Urinary bladder (tissue), 4 donors: ENCODE results near the gene MAP2K3. TPM values are rescaled to one million over a fixed set of nuclear protein-coding genes. Genes with fewer than 3 reads are reported as not detected.

ENCODE experiments used
- DNase-seq: peaks from one replicate; pipeline ENCODE4 v3.0.0-alpha.2; 2015; ENCODE audit errors: extremely low spot score
- H3K27ac ChIP-seq: one replicate; pipeline ENCODE4 v1.5.1; 2013; ENCODE audit warnings: low read depth, mild to moderate bottlenecking, moderate library complexity
- H3K36me3 ChIP-seq: one replicate; pipeline ENCODE4 v1.6.1; 2013; ENCODE audit warnings: mild to moderate bottlenecking, moderate library complexity; ENCODE audit not compliant: insufficient read depth
- H3K4me1 ChIP-seq: one replicate; pipeline ENCODE4 v1.6.1; 2013; ENCODE audit warnings: mild to moderate bottlenecking, moderate library complexity; ENCODE audit not compliant: insufficient read depth
- H3K4me3 ChIP-seq: one replicate; pipeline ENCODE4 v1.5.1; 2013; ENCODE audit warnings: low read depth, low read length
- WGBS: extraction: QIAGEN DNeasy Blood & Tissue Kit; methylation state at CpG from one replicate; pipeline ENCODE4 v1.1.7; 2013; 5-methylcytosine and 5-hydroxymethylcytosine counted together
- polyA plus RNA-seq: library from polyadenylated mRNA; stranded (reverse); fragments of 200-250 nt; gene quantifications from one replicate; pipeline ENCODE4 v1.2.3, GENCODE V29; 2013
- total RNA-seq: library from RNA; depleted of rRNA; stranded (reverse); fragments of >200 nt; gene quantifications from one replicate; pipeline ENCODE4 v1.2.3, GENCODE V29; 2014
- donor health status: healthy with polysubstance abuse.
- donor health status: healthy.

MAP2K3 gene
- total RNA-seq (8.3 TPM), polyA plus RNA-seq (33.5 TPM)

DNA sequence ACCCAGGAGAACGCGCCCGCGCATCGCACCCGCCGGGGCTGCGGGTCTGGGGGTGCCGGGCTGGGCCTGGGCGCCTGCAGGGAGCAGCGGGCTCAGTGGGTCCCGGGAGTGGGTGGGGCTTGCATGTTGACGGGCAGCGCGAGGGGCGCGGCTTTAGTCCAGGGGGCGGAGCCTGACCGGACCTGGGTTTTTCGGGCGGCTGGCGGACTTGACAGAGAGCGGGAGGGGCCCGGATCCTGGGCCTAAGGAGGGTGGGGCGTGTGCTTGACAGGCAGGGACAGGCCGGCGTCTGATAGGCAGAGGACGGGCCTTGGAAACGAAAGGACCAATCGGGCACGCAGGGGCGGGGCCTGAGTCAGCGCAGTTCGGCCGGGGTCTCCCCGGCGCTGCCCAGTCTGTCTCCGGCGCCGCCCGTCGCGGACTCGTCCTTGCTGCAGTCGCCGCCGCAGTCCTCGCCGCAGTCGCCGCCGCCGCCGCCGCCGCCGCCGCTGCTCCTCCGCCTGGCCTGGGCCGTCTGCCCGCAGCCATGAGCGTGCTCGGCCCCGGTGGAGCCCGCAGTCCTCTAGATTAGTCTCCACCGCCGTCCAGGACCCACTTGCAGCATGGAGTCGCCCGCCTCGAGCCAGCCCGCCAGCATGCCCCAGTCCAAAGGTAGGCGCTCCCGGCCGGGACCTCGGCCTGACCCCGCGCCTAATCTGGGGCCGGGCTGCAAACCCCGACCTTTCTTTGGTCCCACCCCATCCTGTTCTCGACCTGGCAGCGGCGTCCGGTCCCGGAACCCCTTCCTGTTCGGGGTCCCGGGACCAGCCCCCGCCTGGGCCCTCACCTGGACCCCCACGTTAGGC, at the start of gene MAP2K3:
Gene MAP2K3, plus strand, starts transcription at position 393 of the 845 bp plus-strand sequence. Its CDS starts 210 bp downstream, at position 603.
- H3K36me3 ChIP-seq, result no peaks in the 10 kb centered on the region
- peak within 1 kb of the TSS; percentile 78 for H3K4me3 ChIP-seq
- DNase-seq, result peak; percentile 98
- H3K4me1 ChIP-seq, result no peaks in the 10 kb centered on the region
- WGBS, result under 1% methylated on average over 88 of the region's 88 CpGs
- peak within 1 kb of the TSS; percentile 77 for H3K27ac ChIP-seq

DNA sequence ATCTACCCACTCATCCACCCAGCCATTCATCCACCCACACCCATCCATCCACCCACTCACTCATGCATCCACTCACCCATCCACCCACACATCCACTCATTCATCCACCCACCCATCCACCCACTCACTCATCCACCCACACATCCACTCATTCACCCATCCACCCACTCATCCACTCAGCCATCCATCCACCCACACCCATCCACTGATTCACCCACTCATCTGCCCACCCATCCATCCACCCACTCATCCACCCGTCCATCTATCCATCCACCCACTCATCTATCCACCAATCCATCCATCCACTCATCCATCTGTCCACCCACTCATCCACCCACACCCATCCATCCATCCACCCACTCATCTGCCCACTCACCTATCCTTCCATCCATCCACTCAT, 48.6 kb upstream of the MAP2K3 start:
- no peak overlapping the region for H3K4me3 ChIP-seq
- H3K27ac ChIP-seq, result no peak overlapping the region
- 91% methylated on average over 1 of the region's 1 CpG for WGBS
- no peaks in the 10 kb centered on the region for H3K36me3 ChIP-seq
- no peak for DNase-seq
- no peaks in the 10 kb centered on the region for H3K4me1 ChIP-seq

DNA sequence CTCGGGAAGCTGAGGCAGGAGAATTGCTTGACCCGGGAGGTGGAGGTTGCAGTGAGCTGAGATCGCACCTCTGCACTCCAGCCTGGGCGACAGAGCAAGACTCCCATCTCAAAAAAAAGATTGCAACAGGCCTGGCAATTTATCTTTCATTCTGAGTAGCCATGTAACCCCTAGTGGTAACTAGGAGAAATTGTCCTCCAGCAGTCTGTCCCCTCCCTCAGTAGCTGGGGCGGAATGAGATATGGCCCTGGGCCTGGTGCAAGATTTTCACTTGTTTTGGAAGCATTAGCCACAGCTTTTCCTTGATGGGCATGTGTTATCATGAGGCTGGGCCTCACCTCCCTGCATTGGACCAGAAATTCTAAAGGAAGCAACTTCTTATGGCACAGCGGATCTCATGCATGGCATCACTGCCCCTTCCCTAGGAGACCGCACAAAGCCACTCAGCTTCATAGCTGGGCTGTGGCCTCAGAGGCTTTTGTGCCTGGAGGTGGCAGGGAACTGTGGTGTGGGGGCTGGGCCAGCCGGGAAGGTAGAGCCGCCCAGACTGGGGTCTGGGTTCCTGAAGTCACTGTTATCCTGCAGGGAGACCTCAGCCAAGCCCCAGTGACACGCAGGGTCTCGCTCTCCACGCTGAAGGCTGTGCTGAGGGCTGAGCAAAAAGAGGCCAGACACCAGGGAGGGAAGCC, 44.7 kb upstream of the MAP2K3 start:
- Histone ChIP-seq H3K4me3 (no peak overlapping the region), H3K4me1 (no peaks in the 10 kb centered on the region), H3K36me3 (no peaks in the 10 kb centered on the region), H3K27ac (no peak overlapping the region)
- WGBS, result 74% methylated on average over 12 of the region's 12 CpGs
- no peak for DNase-seq

DNA sequence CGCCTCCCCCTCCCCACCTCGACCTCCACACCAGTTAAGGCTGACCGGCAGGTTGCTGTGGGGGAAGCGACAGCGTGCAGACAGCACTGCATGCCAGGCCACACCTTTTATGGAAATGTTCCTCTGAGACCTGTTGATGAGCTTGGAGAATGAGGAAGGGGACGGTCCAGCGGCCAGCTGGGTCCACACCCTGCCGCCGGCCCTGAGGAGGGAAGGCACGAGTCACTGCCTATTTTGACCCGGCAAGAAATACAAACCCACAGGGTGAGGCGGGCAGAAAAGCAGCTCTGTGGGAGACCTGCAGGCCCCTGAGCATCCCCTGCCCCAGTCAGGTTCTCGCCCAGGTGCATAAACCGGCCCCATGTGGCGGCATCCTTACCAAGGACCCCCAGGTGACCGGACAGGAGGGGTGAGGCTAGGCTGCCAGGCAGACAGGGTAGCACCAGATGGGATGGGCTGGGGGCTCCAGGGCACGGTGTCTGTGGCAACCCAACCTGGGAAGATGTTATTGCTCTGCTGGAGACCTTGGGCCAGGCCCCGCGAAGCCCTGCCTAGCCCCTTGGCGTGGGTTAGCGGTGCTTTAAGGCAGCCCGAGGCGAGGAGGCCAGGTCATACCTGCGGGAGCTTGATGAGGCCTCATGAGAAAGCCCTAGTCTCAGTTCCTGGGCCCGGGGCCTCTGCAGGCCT, 44.0 kb upstream of the MAP2K3 start:
- no peak overlapping the region for H3K27ac ChIP-seq
- no peak overlapping the region for H3K4me3 ChIP-seq
- H3K4me1 ChIP-seq, result no peaks in the 10 kb centered on the region
- H3K36me3 ChIP-seq, result no peaks in the 10 kb centered on the region
- WGBS, result 74% methylated on average over 25 of the region's 25 CpGs
- no peak for DNase-seq

DNA sequence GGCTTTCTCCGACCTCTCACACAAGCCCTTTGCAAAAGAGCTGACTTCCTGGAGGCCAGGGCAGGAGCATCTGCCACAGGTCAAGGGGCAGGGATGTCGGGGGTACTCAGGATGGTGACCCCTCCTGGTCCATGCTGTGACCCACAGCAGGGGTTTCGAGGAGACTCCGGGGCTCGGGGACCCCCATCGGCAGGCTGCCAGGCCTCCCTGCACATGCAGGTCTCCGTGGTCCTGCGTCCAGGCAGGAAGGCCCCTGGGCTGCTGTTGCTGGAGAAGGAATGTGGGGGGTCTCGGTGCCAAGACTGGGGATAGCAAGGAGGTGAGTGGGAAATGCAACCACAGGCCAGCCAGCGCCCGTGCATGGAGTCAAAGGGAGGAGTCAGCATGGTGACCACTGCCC, 42.9 kb upstream of the MAP2K3 start:
- no peak for DNase-seq
- no peak overlapping the region for H3K4me3 ChIP-seq
- H3K36me3 ChIP-seq, result no peaks in the 10 kb centered on the region
- no peak overlapping the region for H3K27ac ChIP-seq
- H3K4me1 ChIP-seq, result no peaks in the 10 kb centered on the region
- 84% methylated on average over 11 of the region's 11 CpGs for WGBS

DNA sequence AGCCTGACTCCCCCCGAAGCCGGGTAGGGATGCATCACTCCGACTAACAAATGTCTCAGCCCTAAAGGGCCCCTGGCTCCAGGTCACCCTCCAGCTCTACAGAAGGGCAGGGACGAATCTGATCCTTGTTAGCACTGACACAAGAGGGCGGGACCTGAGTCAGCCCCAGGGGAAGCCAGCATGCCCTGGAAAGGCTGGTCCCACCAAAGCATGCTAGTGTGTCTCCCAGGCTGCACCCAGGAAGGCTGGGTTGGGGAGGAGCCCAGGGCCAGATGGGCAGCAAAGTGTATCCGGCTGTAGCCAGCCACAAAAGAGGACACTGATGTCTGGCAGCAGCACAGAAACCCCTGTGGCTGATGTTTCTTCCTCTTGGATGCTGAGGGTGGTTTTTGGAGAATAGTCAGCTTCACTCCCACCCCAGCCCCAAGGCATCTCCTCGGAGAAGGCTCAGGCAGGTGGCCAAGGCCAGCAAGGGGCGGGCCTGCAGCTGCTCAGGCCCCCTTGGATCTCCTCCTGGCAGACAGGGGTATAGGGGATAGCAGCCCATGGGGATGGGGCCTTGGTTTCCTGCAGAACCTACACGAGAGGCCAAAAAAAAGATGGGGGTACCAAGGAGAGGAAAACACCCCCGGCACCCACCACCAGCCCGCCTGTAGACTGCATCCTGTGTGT, 42.3 kb upstream of the MAP2K3 start:
- no peak overlapping the region for H3K27ac ChIP-seq

DNA sequence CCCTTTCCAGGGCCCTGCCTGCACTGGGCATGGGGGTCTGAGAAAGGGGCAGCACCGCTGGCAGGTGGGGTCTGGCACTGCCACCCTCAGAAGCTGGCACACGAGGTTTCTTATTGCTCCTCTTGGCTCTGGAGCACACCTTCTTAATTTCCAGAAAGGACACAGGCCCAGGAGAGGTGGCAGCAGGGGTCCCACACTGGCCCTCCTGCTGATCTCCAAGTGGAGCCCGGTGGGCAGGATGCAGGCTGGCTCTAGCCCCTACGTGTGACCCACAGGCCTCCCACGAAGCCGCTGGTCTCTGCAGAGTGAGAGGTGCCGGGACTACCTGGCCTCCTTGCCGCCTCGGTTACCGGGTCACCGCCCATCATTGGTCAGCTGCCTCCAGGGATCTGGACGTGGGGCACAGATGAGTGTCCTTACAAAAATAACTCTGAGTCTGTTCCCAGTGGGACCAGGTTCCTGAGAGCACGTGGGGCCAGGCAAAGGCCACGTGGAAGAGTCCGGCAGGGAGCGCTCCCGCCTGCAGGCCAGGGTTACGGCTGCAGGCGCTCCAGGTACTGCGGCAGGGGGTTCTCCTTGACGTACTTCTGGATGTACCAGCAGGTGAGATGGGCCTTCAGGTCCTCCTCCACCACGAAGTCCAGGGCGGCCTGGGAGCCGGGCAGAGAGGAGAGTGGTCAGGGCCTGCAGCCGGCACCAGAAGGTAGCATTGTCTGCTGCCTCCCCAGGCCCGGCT, 41.6 kb upstream of the MAP2K3 start:
- WGBS, result 87% methylated on average over 26 of the region's 26 CpGs
- no peak overlapping the region for H3K27ac ChIP-seq
- H3K4me3 ChIP-seq, result no peak overlapping the region

More for the DNA sequence above, 42.3 kb upstream of the MAP2K3 start:
- no peaks in the 10 kb centered on the region for H3K4me1 ChIP-seq
- 63% methylated on average over 11 of the region's 11 CpGs for WGBS
- H3K36me3 ChIP-seq, result no peaks in the 10 kb centered on the region
- no peak overlapping the region for H3K4me3 ChIP-seq
- DNase-seq, result no peak

DNA sequence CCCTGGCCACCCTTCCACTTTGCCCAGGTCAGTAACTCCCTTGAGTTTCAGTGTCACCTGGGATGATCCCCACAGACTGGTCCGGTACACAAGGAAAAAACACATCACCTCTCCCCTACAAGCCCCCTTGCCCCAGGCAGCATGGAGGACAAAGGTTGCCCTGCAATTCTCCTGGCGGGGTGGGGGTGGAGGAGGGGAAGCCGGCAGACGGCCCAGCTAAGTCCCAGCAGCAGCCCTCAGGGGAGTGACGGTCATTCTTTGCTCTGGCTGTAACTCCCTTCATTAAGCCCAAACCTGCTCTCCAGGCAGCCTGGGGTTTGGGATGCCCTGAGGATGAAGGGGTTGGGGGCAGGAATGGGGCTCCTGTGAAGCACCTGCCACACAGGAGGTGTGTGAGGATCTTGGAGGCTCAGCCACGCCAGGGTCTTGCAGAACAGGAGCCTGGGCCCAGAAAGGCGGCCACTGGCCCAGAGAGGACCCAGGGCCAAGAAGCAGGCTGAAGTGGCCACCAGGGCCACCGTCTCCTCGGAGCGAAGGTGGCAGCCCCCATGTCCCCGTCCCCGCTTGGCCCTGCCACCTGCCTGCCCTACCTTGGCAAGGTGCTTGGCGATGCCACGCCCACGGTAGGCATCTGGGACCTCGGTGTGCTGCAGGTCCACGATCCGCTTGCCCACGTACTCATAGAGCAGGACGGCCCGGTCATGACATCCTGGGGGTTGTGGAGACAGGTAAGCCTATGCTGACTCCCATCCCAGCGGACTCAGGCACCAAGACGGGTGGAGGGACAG, 40.8 kb upstream of the MAP2K3 start:
- 83% methylated on average over 23 of the region's 23 CpGs for WGBS
- Histone ChIP-seq H3K36me3 (no peaks in the 10 kb centered on the region), H3K4me1 (no peaks in the 10 kb centered on the region), H3K27ac (no peak overlapping the region), H3K4me3 (no peak overlapping the region)
- no peak for DNase-seq

More for the DNA sequence above, 41.6 kb upstream of the MAP2K3 start:
- no peak for DNase-seq
- no peaks in the 10 kb centered on the region for H3K36me3 ChIP-seq
- H3K4me1 ChIP-seq, result no peaks in the 10 kb centered on the region

DNA sequence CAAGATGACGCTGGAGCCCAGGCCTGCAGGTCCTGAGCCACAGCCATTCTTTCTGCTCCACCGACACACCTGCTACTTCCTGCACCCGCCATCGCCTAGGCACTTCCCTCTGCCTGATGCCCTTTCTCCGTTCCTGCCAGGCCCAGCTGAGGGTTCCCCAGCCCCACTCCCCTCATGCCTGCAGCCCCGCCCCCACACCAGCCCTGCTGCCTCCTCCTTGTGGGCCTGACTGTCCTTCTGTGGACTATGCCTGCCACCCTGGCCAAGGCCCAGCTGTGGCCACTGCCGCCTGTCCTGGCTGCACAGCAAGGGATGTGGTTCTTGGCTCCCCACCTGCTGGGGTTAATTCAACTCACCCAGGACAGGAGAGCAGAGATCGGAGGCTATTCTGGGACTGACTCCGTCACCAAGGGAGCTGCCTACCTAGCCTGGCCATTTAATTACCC, 38.8 kb upstream of the MAP2K3 start:
- no peak for DNase-seq
- WGBS, result 74% methylated on average over 9 of the region's 9 CpGs
- H3K4me3 ChIP-seq, result no peak overlapping the region
- no peaks in the 10 kb centered on the region for H3K4me1 ChIP-seq
- no peaks in the 10 kb centered on the region for H3K36me3 ChIP-seq
- no peak overlapping the region for H3K27ac ChIP-seq

DNA sequence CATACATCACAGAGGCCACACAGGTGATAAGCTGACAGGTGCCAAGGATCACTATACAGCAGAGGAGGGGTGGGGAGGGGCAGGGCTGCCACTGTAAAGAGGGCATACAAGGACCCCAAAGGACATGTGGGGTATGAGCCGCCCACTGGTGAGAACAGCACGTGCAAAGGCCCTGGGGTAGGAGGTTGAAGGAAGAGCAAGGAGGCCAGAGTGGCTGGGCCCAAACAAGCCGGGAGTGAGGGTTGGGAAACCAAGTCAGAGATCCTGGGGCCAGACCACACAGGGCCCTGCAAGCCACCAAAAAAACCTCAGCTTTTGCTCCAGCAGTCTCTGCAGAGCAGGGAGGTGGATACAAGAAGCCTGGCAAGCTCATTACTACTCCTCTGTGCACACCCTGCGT, 37.8 kb upstream of the MAP2K3 start:
- Histone ChIP-seq H3K36me3 (no peaks in the 10 kb centered on the region), H3K27ac (no peak overlapping the region), H3K4me3 (no peak overlapping the region), H3K4me1 (no peaks in the 10 kb centered on the region)
- 97% methylated on average over 4 of the region's 4 CpGs for WGBS
- DNase-seq, result no peak

DNA sequence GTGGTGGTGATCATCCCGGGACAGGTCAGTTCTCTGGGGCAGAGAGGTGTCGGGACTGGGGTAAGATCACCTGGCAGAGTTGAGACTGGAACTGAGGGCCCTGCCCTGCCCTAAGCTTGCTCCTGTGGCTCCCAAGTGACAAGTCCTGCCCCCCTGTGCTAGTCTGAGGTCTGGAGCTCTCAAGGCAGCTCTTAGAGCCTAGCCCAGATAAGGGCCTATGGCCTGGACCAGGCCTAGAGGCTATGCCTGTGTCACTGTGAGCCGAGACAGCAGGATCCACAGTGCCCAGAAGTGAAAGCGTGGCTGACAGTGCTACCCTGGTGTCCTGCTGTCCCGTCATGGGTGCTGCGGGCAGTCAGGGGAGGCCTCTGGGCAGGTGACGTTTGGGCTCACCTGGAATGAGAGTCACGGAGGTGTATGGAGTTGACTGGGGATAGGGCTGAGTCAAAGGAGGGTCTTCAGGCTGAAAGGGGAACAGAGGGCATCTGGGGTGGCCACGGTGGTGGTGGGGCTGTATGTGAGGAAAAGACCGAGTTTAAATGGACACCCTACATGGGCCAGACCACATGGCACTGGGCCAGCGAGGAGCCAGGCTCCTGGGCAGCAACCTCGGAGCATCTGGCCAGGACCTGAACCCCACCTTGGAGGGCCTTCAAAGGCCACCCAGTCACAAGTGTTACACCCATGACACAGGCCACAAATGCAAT, 36.8 kb upstream of the MAP2K3 start:
- whole genome bisulfite sequencing, result 82% methylated on average over 12 of the region's 12 CpGs
- DNase-seq, result no peak
- Histone ChIP-seq H3K27ac (no peak overlapping the region), H3K36me3 (no peaks in the 10 kb centered on the region), H3K4me1 (no peaks in the 10 kb centered on the region), H3K4me3 (no peak overlapping the region)

DNA sequence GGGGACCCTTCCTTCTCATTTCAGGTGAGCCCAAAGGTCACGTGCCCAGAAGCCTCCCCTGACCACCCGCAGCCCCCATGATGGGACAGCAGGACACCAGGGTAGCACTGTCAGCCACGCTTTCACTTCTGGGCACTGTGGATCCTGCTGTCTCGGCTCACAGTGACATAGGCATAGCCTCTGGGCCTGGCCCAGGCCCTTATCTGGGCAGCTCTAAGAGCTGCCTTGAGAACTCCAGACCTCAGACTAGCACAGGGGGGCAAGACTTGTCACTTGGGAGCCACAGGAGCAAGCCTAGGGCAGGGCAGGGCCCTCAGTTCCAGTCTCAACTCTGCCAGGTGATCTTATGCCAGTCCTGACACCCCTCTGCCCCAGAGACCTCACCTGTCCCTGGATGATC, 36.0 kb upstream of the MAP2K3 start:
- Histone ChIP-seq H3K27ac (no peak overlapping the region), H3K4me3 (no peak overlapping the region), H3K4me1 (no peaks in the 10 kb centered on the region), H3K36me3 (no peaks in the 10 kb centered on the region)
- no peak for DNase-seq
- 88% methylated on average over 4 of the region's 4 CpGs for WGBS
